Amniotic stem cell (primary cell): ENCODE data around the gene FHIT.
"Not testable (repeated sequence)": the region's sequence is repeated elsewhere in the genome, so short reads cannot be mapped to it uniquely, and the experiment has no call there.

Source experiments
- DNase-seq: peaks from one replicate; lab custom pipeline; 2025; lab: John Stamatoyannopoulos, UW

Gene FHIT

DNA sequence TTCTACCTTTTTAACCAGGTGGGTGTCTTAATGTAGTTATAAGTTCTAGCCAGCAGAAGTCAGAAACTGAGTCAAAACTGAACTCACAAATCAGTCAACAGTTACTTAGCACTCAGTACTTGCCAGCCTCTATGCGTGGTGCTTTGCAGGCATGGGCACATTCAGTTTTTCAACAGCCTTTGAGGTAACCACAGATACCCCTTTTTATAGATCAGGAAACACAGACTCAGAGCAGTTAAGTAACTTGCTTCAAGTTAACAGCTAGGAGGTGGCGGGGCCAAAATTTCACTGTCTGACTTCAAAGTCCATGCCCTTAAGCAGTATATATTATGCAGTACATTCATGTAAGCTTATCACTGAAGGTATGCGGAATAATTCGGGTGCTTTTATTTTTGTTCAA, 139.4 kb downstream of the FHIT start:
- no peak for DNase-seq

DNA sequence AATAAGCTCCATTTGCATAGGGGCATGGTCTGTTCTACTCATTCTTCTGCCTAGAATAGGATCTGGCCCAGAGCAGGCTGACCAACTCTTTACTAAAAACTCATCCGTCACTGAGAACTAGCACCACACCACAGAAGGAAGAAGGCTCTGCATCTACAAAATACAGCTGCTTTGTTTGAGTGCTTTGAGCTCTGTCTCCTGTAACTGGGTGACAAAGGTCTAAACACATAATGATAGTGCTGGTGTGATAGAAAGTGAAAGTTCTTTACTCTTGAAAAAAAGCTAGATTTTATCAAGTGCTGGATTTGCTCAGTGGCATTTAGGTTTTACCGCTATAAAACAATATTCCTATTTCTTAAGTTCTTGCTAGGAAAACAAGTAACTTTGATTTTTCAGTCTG, 140.7 kb downstream of the FHIT start:
- no peak for DNase-seq

DNA sequence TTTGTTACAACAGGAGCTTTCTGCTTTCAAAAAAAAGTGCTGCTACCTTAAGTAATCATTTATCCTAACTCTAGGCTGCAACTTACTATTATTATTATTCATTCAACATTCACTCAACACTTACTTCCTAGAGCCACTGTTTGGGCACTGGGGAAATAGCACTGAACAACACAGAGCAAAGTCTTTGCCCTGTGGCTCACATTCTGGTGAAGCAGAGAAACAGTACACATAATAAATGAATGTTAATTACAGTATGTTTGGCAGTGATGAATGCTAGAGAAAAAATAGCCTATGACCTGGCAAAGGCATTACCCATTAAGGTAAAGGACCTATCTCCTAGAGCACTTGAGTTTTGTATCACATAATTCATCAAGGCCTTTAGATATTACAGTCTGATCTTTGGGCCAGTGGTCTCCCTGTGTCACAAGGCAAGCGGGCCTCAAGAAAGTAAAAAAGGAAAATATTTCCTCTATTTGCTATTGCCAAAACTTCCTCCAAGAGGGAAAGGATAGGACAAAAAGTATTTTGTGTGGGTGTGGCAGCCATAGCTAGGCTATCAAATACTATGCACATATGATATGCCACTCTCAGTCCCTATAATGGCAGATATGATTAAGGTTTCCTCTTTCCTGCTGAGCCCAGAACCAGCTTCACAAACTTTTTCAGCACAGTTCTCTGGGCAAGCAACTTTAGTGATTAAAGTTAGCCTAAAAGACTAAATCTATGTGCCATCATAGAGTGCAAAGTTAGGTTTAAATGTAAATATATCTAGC, 142.8 kb downstream of the FHIT start:
- no peak for DNase-seq

DNA sequence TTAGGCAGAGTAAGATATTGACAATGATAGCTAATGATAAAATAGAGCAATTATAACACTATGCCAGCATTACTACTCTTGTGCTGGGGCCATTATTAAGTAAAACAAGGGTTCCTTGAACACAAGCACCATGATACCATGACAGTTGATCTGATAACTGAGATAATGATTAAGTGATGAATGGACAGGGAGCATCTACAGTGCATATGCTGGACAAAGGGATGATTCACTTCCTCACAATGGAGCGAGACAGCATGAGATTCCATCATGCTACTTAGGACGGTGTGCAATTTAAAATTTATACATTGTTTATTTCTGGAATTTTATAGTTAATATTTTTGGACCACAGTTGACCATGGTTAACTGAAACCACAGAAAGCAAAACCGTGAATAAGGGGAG, 156.6 kb downstream of the FHIT start:
- no peak for DNase-seq

DNA sequence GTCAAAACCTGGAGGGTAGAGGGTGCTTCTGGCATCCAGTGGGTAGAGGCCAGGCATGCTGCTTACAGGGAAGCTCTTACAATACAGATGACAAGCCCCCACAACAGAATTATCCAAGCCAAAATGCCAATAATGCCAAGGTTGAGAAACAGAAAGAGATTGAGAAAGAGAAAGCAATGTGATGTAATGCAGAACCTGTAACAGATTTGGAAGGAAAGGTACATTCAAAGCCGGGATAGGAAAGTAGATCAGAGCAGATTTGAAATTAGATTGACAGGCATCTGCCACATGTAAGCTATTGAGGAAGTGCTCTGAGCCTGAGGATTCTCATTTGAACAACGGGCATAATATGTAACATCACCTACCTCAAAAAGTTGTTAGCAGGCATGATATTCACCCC, 157.9 kb downstream of the FHIT start:
- DNase-seq = no peak

DNA sequence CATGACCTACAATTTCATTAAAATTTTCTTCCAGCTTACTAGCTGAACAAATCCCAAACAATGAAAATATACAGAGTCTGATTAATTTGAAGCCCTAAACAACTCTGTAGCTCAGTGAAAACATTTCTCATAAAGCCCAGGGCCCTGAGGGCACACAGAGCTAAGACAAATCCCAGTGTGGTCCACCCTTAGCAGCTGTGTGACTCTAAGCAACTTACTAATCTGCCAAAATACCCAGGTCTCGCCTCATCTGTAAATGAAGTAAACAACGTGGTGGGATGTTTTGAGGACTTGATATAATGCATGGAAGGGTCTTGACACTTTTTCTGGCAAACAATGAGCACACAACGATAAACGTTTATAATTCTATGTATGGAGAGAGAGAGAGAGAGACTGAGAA, 158.4 kb downstream of the FHIT start:
- DNase-seq = no peak

DNA sequence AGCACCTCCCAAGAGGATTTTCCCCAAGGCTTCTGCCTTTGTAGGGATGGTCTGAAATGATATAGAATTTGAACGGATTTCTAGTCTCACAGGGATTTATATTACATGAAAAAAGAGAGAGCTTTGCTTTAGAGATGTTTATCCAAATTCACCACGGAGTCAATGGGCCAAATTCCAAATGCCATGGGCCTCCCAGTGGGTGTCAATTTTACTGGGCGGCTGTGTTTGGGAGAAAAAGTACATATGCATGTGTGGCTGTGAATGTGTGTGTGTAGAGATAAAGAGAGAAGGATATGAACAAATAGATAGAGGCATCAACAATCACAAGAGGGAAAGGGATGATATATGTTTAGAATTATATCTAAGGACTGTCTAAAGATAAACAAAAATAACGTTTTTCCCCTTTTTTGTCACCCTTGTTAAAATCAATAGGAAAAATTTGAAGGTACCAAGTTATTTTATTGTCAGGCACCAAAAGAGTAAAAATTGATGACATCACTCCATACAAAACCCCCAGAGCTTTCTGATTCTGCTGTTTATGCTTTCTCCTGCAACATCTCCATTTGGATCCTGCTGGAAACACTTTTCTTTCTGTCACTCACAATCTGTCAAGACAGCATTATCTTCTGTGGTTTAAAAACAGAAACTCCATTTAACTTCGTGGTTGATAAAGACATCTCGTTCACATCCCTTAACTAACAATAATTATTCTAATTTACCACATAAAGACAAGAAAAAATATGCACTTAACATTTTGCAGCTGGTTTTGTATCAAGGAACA, 160.7 kb downstream of the FHIT start:
- DNase-seq = no peak

DNA sequence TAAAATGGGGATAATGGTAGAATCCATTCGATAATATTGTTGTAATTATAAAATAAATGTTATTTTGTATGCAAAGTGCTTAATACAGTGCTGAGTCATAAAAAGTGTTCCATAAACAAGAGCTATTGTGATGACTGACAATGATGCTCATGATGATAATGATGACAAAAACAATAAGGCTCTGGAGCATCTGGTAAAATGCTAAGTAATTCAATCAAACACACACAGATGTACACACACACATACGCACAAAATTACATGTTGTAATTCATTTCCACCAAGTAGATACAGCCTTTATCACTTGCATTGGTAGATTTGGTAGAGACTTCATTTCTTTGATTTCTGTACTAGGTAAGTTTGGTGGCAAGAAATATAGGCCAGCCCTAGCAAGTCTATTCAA, 163.8 kb downstream of the FHIT start:
- no peak for DNase-seq

DNA sequence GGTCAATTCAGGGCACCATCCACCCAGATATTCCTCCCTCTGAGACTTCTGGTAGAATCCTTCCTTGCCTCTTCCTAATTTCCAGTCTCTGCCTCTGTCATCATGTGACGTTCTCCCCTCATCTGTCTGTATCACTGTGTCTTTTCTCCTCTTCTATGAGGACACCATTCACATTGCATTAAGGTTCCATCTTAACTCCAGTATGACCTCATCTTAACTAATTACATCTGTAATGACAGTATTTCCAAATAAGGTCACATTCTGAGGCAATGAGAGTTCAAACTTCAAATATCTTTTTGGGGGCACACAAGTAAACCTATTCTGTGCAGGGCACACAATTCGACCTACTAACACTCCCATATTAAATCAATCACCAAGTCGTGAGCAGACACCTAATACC, 169.7 kb downstream of the FHIT start:
- DNase-seq = no peak

DNA sequence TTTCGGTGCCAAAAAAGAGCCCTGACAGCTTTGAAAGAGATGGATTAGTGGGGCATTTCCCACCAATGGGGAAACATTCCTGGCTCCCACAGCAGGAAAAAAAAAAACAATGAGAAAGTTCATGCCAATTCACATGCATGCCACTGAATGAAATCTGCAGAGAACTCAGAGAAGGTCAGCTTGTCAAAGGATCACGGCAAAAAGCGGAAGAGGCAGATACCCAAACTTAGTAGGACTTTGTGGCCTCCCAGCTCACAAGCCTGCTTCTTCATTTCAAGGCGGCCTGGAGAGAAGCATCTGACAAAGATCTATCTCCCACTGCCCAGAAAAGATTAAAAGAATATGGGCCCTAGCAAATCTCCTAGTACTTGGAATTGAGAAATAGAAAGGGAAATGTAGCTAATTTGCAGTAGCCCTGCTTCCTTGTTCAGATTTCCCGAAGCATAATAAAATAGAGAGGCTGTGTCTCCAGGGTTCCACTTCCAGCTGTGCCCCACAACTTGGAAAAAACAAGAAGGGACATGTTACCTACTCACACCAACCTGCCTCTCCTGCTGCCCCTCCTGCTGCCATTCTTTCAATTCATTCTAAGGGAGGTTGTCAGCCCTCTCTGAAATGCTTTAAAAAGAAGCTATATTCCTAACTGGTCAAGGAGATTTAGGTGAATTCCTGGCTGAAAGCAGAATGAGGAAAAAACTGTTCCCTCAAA, 170.4 kb downstream of the FHIT start:
- DNase-seq = no peak

DNA sequence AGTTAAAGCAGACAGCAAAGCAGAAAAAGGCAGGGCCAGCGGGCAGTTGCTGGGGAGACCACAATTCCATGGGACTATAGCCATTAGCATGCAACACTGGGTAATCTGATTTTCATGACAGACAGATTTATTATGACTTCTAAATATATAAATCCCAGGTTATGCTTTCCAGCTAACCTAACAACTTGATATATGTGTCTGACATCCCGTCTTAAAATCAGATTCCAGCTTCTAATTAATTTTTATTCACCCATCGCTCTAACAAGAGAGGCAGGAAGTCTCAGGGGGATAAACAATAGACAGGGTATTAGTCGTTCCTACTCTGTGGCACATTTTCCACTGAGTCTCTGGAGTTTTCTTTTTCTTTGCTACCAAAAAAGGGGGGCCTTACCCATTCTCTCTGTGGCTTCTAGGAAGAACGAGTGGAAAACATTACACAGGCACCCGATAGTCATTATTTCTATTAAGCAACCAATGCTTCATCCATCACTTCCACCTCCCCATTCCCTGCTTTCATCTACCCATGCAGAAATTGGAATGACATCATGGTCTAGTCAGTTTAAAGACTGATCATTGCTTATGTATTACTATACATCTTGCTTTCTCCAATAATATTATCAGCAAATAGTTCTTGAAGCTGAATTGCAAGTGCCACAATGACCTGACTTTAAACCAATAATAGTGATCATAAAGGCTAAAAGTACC, 173.1 kb downstream of the FHIT start:
- DNase-seq = no peak

DNA sequence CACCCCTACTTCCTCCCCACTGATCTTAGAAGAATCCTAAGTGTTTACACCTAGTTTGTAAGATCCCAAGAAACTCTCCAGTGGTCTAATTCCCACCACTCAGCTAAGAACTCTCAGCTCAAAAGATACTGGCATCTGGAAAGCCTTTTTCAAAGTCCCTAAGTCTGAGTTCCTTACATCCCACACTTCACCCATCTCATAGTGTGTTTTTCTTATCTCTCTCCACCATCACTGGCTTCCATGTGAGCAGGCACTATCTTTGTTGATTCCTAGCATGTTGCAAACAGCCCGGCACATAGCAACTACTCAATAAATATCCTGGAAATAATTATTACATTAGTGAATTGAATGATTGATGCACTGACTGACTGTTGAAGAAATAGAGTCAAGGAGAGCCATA, 173.7 kb downstream of the FHIT start:
- DNase-seq = no peak

DNA sequence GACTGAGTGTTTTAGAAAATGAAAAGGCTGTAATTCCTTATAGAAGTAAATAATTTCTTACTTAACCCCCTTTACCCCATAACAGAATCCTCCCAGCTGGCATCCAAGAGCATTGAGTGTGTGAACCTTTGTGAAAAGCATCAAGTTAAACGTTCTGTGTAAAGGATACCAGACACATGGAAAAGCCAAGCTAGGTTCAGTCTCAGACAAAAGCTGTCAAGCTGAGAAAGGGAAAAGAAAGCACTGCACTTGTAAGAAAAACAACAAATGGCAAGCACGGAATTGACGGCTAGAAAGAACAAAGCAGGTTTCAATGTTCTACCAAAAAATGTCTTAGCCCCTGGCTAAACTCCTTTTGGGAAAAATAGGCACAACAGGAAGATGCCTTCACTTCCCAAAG, 176.5 kb downstream of the FHIT start:
- DNase-seq = no peak

DNA sequence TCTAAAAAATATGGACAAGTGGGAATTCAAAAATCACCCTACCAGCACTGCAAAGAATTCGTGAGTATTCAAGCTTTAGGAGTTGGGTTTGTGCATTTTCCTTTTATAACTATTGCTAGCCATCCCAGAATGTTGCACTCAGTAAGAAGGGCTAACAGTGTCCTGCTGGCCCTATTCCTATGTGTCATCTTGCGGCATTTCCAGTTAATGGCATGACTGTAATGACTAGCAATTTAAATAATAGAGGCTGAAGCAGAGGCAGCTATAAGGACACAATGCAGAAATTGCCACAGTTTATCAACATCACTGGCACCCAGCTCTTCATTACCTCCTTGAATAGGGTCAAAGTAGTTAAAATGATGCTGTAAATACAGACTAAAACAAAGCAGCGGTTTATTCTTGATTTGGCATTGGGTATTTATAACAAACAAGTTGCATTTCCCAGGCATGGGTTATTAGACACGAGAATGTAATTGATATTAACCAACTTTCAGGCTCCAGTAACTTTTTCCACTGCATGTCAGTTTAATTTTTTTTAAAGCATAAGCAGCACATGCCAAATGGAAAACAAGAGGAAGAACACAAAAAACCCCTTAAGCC, 177.6 kb downstream of the FHIT start:
- DNase-seq = no peak

DNA sequence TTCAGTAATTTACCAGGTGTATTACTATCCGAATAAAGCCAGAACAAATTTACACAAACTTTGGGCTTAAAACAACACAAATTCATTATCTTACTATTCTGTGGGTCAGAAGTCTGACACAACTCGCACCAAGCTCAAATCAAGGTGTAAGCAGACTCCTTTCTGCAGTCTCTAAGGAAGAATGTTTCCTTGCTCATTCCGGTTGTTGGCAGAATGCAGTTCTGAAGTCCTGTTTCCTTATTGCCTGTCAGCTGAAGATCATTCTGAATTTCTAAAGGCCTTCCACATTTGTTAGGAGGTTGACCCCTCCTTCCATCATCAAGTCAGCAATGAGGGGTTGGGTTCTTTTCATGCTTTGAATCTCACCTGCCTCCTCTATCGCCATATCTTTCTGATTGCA, 183.2 kb downstream of the FHIT start:
- DNase-seq = no peak

DNA sequence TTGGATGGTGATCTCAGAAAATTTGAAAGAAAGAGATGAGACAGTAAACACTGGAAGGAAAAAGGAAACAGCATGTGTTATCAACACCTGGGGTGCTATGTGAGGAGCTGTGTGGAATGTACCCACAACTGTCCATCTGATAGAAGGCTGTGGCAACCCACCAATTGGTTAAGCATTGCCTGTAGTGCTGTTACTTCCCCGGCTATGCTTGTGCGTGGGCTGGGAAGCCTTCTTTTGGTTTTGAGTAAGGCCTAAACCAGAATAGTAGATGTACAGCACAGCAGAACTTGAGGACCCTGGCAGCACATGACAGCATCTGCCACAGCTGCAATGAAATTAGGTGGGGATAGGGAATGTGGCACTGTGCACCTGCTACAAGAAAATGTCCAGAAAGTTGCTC, 184.5 kb downstream of the FHIT start:
- DNase-seq = no peak

DNA sequence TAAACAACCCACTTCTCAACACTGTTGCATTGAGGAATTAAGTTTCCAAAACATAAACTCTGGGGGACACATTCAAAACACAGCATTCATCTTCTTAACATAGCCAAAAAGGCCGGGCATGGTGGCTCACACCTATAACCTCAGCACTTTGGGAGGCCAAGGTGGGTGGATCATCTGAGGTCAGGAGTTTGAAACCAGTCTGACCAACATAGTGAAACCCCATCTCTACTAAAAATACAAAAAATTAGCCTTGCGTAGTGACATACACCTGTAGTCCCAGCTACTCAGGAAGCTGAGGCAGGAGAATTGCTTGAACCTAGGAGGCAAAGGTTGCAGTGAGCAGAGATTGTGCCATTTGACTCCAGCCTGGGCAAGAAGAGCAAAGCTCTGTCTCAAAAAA, 185.0 kb downstream of the FHIT start:
- DNase-seq = not testable (repeated sequence)

DNA sequence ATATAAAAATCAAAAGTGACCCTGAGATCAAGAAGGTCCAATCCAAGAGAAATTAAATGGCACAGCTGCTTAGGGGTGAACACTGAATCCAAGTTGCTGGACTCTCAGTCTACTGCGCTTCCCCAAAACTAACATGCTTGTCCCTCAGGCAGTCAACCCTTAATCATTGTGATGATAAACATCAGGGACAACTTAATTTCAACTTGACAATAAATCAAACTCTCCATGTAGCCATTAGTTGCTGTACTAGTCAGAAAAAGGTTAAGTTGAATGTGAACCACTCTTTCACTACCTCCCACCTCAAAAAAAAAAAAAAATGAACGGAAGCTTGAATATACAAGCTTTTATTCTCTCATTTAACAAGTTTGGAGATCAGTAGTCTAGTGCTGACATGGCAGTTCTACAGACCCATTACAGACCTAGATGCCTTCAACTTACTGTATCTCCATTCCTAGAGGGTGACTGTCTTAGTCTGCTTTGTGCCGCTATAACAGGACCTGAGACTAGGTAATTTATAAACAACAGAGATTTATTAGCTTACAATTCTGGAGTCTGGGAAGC, 185.7 kb downstream of the FHIT start:
- no peak for DNase-seq

DNA sequence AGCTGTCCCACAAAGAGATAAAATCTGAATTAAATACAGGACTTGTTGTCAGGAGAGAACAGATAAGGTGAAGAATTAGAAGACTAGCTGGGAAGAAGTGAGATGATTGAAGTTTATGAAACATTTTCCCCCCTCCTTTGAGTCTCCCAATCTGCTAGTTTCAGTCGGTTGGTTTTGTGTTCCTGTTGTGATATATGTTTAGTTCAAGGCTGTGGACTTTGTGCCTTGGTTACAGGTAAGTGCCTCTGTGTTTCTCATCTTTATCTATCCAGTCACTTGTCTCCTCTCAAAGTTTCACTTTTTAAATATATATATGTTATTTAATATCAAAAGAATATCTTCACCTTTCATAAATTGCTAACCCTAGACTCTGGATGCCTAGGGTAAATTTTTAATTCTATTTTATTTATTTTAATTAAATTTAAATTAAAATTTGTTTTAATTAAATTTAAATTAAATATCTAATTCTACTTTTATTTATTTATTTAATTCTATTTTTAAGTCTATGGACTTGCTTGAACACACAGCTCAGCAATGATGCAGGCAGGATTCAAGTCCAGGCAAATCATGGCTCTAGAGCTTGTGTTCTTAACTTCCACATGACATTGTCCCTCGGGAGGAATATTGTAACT, 190.0 kb downstream of the FHIT start:
- no peak for DNase-seq

DNA sequence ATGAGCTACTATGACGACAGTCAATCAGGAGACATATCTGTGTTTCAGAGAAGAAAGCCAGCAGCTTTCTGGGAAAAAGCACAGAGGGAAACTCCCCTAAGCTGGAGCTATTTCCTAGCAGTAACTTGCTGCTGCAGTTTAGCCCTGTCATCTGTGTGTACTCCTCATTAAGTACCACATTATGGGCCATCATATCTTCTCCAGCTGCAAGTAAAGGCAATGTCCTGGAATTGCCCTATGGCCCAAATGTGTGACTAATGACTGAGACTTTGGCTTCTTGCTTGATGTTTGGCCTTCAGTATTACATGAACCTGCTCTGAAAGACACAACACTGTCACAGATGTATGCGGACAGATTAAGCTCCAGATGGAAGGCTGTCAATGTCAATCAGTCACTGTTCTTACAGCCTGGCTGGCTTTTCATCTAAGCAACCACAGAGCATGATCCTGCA, 190.8 kb downstream of the FHIT start:
- DNase-seq = no peak

DNA sequence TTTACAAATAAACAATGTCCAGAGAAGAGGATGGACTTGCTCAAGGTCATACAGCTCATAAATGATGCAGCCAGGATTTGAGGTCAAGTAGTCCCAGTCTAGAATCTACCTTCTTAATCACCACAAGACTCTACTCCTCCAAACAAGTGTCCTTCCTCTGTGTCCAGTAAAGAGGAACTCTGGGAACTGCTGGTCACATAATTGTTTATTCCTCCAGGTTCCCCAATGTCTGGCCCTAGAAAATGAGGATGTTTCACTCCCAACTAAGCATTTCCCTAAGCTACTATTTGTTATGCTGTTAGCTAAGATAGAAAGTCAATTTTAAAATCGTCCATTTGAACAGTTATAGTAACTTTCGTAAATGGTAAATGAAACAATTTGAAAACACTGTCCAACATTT, 192.4 kb downstream of the FHIT start:
- DNase-seq = no peak
